MM.1S (cell line): ENCODE measurements around the gene PCOLCE2.

Experiments used
- EZH2phosphoT487 ChIP-seq: fragments of 300-600 bp; sonication (generic); IDR thresholded peaks from 2 replicates; pipeline ENCODE4 v1.6.1; 2018; ENCODE audit warnings: antibody characterized with exemption, low read length
- TF ChIP-seq, protein P1 (sequence below): fragments of 300-600 bp; sonication (generic); IDR thresholded peaks from 2 replicates; pipeline ENCODE4 v1.5.1; 2016; ENCODE audit warnings: antibody characterized with exemption, low read length, mixed read lengths

DNA sequence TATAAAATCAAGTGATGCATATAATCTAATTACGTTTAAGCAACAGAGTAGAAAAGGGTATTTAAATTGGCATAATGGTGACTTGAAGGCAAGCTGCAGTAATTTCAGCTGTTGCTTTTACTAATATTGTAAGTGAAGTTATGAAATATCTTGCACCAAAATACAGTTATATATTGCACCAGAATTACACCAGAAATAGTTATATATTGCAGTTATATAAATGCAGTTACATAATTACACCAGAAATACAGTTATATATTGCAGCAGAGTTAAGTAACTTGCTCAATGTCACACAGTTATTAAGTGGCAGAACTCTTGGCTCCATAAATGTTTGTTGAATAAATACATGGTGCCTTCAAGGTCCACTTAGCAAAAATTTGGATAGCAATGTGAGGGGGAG lies 51.4 kb downstream of the PCOLCE2 start:
- no peak for TF ChIP-seq EZH2phosphoT487
- TF ChIP-seq, protein P1, sequence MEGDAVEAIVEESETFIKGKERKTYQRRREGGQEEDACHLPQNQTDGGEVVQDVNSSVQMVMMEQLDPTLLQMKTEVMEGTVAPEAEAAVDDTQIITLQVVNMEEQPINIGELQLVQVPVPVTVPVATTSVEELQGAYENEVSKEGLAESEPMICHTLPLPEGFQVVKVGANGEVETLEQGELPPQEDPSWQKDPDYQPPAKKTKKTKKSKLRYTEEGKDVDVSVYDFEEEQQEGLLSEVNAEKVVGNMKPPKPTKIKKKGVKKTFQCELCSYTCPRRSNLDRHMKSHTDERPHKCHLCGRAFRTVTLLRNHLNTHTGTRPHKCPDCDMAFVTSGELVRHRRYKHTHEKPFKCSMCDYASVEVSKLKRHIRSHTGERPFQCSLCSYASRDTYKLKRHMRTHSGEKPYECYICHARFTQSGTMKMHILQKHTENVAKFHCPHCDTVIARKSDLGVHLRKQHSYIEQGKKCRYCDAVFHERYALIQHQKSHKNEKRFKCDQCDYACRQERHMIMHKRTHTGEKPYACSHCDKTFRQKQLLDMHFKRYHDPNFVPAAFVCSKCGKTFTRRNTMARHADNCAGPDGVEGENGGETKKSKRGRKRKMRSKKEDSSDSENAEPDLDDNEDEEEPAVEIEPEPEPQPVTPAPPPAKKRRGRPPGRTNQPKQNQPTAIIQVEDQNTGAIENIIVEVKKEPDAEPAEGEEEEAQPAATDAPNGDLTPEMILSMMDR, result no peak
